Subcutaneous adipose tissue (tissue), 4 donors: ENCODE results near the gene PHKA2. TPM values are rescaled to one million over a fixed set of nuclear protein-coding genes. Genes with fewer than 3 reads are reported as not detected.

Experiments
- total RNA-seq, 4 donors: library from RNA; depleted of rRNA; stranded (reverse); fragments of >200 nt; gene quantifications; one replicate each; pipeline ENCODE4 v1.1.0, GENCODE V29; 2016
- TF ChIP-seq, protein P1 (sequence below): fragments of 450-650 bp; IDR thresholded peaks from one replicate; pipeline ENCODE4 v1.5.1; 2016; ENCODE audit warnings: low read depth, mild to moderate bottlenecking, control low read depth, antibody characterized with exemption, moderate library complexity

PHKA2 gene
- total RNA-seq, 4 donors from 2014 or later, result 14.8 to 57.3 (median 15.7) TPM

DNA sequence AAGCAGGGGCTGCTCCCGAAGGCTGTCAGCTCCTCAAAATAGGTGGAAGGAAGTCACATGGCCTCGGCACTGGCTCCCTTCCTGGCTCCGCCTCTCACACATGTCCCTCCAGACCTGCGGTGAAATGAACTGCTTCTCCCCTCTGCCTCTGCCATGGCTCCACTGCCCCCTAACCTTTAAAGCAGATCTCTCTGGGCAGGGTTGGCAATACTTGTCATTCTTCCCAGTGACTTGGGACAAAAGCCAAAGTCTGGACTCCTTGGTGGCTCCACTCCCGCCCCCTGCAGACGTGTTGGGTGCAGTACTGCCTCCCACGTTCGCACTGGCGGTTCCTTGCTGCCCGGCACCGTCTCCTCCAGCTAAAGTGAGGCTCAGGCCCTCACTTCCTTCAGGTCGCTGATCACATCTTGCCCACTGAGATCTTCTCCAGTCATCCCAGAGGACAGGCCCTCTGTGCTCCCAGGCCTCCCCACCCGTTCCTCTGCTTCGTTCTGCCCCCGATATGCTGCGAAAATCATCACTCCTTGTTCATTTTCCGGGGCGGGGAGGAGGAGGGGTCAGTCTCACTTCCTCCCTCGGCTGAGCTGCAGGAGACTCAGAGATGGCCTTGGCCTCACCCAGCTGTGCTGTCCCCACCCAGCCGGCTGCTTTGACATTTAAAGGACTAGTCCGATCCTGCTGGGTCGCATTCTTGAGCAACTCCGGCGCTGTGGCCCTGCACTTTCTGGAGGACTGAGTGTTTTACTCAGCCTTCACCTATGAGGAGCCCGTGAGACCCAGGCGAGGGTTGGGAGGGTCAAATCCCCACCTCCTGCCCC lies 97.4 kb downstream of the PHKA2 start:
- TF ChIP-seq, protein P1, sequence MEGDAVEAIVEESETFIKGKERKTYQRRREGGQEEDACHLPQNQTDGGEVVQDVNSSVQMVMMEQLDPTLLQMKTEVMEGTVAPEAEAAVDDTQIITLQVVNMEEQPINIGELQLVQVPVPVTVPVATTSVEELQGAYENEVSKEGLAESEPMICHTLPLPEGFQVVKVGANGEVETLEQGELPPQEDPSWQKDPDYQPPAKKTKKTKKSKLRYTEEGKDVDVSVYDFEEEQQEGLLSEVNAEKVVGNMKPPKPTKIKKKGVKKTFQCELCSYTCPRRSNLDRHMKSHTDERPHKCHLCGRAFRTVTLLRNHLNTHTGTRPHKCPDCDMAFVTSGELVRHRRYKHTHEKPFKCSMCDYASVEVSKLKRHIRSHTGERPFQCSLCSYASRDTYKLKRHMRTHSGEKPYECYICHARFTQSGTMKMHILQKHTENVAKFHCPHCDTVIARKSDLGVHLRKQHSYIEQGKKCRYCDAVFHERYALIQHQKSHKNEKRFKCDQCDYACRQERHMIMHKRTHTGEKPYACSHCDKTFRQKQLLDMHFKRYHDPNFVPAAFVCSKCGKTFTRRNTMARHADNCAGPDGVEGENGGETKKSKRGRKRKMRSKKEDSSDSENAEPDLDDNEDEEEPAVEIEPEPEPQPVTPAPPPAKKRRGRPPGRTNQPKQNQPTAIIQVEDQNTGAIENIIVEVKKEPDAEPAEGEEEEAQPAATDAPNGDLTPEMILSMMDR, result no peak

DNA sequence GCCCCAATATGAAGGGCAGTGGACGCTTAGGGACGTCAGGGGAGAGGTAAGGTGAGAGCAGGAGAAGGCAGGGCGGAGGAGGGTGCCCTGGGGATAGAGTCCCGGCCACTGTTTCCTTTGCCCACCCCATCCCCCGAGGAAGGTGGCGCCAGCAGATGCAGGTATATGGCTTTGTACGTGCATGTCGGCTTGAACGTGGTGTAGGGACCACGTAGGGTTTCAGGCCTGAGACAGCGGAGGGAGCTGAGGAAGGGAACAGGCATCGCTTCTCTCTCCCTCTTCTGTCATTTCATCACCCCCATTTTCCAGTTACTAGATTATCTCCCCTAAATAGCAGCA lies 97.9 kb downstream of the PHKA2 start:
- TF ChIP-seq, protein P1, result no peak

DNA sequence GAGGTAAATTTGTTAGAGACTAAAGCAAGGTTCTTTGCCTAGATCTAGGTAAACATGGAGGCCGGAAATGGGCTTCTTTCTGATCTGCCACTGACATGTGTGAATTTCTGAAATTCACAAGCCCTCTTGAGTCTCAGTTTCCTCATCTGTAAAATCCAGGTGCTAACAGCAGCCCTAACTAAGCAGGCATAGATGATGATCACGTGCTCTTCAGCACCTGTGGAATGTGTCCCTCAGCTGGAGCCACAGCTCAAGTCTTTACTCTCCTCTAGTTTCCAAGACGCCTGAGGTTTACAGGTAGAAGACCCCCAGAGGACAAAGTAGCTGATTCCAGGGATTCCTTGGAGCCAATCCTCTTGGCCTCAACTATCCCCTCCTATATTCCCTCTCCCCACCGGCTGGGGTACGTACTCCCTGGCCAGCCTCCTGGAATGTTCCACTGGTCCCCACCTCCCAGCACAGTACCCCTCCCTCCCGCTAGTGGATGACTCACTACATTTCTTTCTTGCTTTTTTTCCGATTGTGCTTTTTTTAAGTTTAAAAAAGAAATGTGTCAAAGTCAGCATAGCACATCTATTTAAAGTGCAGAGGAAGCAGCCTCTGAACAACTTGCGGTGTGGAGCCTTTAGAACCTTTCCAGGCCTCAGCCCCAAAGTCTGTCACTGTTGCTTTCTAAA lies 98.4 kb downstream of the PHKA2 start:
- TF ChIP-seq, protein P1, result no peak

DNA sequence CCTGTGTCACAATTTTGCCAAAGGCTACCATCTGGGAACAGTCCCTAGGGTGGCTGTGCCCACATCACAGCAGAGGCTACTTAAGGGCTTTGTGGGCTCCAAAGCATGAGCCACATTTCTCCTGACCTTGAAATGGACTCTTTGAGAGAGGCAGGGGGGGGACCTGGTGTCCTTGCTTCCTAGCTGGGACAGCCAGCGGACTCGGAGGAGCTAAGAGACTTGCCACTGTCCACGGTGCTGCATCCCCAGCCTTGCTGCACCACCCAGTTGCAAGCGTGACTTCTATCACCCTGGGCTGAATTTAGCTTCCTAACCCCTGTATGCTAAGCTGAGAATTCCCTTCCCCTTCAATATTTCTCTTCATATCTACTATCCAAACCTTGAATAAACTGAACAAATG lies 99.0 kb downstream of the PHKA2 start:
- TF ChIP-seq, protein P1, result no peak

DNA sequence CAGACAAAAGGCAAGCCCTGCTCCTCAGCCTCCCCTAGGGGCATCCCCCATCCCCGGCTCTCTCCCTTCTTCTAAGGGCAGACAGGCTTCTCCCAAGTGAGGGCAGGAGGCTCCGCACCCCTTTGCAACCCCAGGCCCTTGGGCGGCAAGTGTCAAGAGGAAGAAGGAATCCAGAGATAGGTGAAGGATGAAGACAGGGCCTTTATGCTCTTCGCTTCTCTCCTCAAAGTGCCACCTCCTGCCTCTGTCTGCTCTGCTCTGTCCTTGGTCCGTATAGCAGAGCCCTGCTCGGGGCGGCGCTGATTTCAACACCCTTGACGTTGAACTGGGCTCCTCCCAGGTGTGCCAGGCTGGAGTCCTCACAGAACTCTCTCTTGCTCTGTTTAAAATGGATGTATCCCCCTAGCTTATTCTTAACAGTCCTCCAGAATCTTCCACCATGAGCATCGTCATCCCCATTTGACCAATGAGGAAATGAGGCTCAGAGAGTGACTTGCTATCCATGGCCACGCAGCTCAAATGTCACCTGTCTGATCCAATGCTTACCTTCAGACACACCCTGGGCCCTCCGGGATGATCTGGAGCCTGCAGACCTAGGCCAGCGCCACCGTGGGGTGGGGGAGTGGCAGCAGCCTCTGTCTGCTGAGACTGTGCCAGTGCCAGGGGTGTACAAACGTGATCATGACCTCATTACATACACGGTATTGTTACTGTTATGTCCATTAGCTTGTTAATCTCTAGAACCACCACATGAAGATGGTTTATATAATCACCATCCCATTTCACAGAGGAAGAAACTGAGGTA lies 99.8 kb downstream of the PHKA2 start:
- TF ChIP-seq, protein P1, result no peak

DNA sequence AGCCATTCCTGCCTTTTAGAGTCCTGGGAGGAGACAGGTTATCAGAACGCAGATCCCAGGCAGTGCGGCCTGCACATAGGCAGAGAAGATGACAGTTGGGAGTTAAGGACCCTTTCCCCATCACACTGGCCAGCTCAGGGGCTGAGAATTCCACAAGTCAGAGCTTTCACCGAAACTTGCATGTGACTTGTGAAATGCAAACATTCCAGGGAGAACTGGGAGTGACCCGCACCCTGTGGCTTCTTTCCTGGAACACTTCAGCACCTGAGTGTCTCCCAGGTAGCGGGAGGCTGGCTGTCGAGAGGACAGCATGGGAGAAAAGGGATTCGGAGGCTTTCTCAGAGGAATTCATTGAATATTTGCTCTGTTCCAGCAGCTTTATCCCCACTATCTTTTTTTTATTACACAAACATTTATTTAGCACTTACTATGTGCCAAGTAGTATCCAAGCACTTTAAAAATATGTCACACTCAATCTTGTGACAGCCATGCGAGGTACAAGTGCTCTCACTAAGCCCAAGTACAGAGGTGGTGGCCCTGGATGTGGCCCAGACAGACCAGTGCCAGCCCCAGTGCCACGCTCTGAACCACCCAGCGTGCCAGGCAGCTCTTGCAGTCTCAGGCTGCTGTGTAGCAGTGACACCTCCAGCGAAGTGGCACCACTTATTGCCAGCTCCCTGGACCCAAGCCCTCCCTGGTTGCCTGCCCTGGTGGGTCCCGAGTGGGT lies 100.5 kb downstream of the PHKA2 start:
- TF ChIP-seq, protein P1, result no peak
